WI38 (cell line): ENCODE measurements around the gene CDH12.

ENCODE experiments used
- H3K4me3 ChIP-seq: 2 replicates; pipeline ENCODE4 v1.5.1; 2011; ENCODE audit warnings: low read depth, mild to moderate bottlenecking, control low read depth, low read length
- CTCF ChIP-seq: IDR thresholded peaks from 2 replicates; pipeline ENCODE4 v1.5.1; 2012; ENCODE audit warnings: low read depth, mild to moderate bottlenecking, control low read depth, low read length

CDH12 gene

GRCh38 chr5:22057012-22057411, 796.1 kb downstream of the CDH12 start:
- no peak overlapping the region for H3K4me3 ChIP-seq

GRCh38 chr5:22056601-22057000, 796.5 kb downstream of the CDH12 start:
- no peak for TF ChIP-seq CTCF
- no peak overlapping the region for H3K4me3 ChIP-seq

More at GRCh38 chr5:22057012-22057411, 796.1 kb downstream of the CDH12 start:
- no peak for TF ChIP-seq CTCF

GRCh38 chr5:22053195-22053594, 799.9 kb downstream of the CDH12 start:
- no peak for TF ChIP-seq CTCF
- no peak overlapping the region for H3K4me3 ChIP-seq

GRCh38 chr5:22051881-22052280, 801.3 kb downstream of the CDH12 start:
- no peak overlapping the region for H3K4me3 ChIP-seq
- no peak for TF ChIP-seq CTCF

- no peak for TF ChIP-seq CTCF
Observed at GRCh38 chr5:22050931-22051330, 802.2 kb downstream of the CDH12 start.

GRCh38 chr5:22044229-22044628, 808.9 kb downstream of the CDH12 start:
- no peak overlapping the region for H3K4me3 ChIP-seq
- TF ChIP-seq CTCF: no peak

More at GRCh38 chr5:22050931-22051330, 802.2 kb downstream of the CDH12 start:
- no peak overlapping the region for H3K4me3 ChIP-seq

GRCh38 chr5:22036061-22036460, 817.1 kb downstream of the CDH12 start:
- H3K4me3 ChIP-seq: no peak overlapping the region
- no peak for TF ChIP-seq CTCF
